Gastrocnemius medialis (tissue), 4 donors: ENCODE measurements around the gene VPS37D.
"Not testable (repeated sequence)": the region's sequence is repeated elsewhere in the genome, so short reads cannot be mapped to it uniquely, and the experiment has no call there.

Source experiments
- POLR2A ChIP-seq, 2 donors: fragments of 450-650 bp; IDR thresholded peaks; one replicate each; pipeline ENCODE4 v1.6.1; 2017; ENCODE audit warnings: antibody characterized with exemption in 2 of 2, mild to moderate bottlenecking in 2 of 2, moderate library complexity in 2 of 2
- TF ChIP-seq, protein P1 (sequence below), 5 experiments: fragments of 450-650 bp in 3 of 5; fragments of 200-600 bp in 2 of 5; sonication (generic) in 2 of 5; IDR thresholded peaks in 4 of 5; conservative IDR thresholded peaks in 1 of 5; 1 replicate in 4 of 5; 2 replicates in 1 of 5; pipeline ENCODE4 v1.5.1; 2016 to 2019; ENCODE audit warnings: antibody characterized with exemption in 5 of 5, mild to moderate bottlenecking in 3 of 5, moderate library complexity in 3 of 5

DNA sequence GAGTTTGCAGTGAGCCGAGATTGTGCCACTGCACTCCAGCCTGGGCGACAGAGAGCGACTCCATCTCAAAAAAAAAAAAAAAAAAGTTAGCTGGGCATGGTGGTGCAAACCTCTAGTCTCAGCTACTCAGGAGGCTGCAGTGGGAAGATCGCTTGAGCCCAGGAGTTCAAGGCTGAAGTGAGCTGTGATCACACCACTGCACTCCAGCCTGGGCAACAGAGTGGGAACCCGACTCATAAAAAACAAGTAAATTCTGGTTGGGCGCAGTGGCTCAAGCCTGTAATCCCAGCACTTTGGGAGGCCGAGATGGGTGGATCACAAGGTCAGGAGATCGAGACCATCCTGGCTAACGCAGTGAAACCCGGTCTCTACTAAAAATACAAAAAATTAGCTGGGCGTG lies 48.2 kb upstream of the VPS37D start:
- TF ChIP-seq, protein P1, sequence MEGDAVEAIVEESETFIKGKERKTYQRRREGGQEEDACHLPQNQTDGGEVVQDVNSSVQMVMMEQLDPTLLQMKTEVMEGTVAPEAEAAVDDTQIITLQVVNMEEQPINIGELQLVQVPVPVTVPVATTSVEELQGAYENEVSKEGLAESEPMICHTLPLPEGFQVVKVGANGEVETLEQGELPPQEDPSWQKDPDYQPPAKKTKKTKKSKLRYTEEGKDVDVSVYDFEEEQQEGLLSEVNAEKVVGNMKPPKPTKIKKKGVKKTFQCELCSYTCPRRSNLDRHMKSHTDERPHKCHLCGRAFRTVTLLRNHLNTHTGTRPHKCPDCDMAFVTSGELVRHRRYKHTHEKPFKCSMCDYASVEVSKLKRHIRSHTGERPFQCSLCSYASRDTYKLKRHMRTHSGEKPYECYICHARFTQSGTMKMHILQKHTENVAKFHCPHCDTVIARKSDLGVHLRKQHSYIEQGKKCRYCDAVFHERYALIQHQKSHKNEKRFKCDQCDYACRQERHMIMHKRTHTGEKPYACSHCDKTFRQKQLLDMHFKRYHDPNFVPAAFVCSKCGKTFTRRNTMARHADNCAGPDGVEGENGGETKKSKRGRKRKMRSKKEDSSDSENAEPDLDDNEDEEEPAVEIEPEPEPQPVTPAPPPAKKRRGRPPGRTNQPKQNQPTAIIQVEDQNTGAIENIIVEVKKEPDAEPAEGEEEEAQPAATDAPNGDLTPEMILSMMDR (IDR thresholded peaks at IDR 0.05 in 4 of 5, conservative IDR thresholded peaks at IDR 0.05 in 1 of 5): not testable (repeated sequence)
- TF ChIP-seq POLR2A (IDR thresholded peaks at IDR 0.05): not testable (repeated sequence)
